A549 treated with DMSO at 1 μM for 4 hours (cell line): ENCODE results near the gene PSEN1. TPM values are rescaled to one million over a fixed set of nuclear protein-coding genes. Genes with fewer than 3 reads are reported as not detected.

ENCODE experiments used
- total RNA-seq: library from RNA; stranded (reverse); fragments of 200-300 nt; extraction: Qiagen RNA extraction; gene quantifications from 5 replicates; pipeline ENCODE4 v1.2.3, GENCODE V29; 2022; ENCODE audit warnings: low read depth

PSEN1 gene
- total RNA-seq, result 58.7 to 68.5 TPM (median 65.6 TPM) in 5 replicates

GRCh38 chr14:73136387-73137225 lies at the start of gene PSEN1:
Gene PSEN1, plus strand, starts transcription at chr14:73136507. Its CDS starts 11,513 bp downstream, at chr14:73148020.

GRCh38 chr14:73237219-73237785 lies 101.0 kb downstream of the PSEN1 start, which contains the start of gene PAPLN:
Gene PAPLN, plus strand, starts transcription at chr14:73237506. Its CDS starts 2,273 bp downstream, at chr14:73239779.

Other genes with a start within 250 kb of the PSEN1 start
- 0.17 to 0.63 TPM (median 0.21 TPM) in 5 replicates for gene DPF3, start 242.4 kb upstream of the PSEN1 start, total RNA-seq
- gene DCAF4, start 210.0 kb upstream of the PSEN1 start, total RNA-seq, result 24.4 to 30.1 TPM (median 26.2 TPM) in 5 replicates
- 9.3 to 11.2 TPM (median 11.0 TPM) in 5 replicates for gene ZFYVE1, start 109.4 kb upstream of the PSEN1 start, total RNA-seq
- gene RBM25, start 78.0 kb upstream of the PSEN1 start, total RNA-seq, result 56.9 to 69.7 TPM (median 65.0 TPM) in 5 replicates
- gene PAPLN, start 101.0 kb downstream of the PSEN1 start, total RNA-seq, result 6.5 to 10.9 TPM (median 9.9 TPM) in 5 replicates